Omental fat pad (tissue), 4 donors: Measurements from ENCODE around the gene KCTD1. TPM values are rescaled to one million over a fixed set of nuclear protein-coding genes. Genes with fewer than 3 reads are reported as not detected.

ENCODE experiments used
- ATAC-seq: fragments of 150-250 bp; one replicate; pipeline ENCODE4 v1.9.1; 2016; ENCODE audit warnings: mild to moderate bottlenecking, moderate library complexity; ENCODE audit not compliant: low FRiP score
- DNase-seq: peaks from one replicate; pipeline ENCODE4 v3.0.0-alpha.2; 2019; ENCODE audit warnings: low spot score
- total RNA-seq, 4 donors: library from RNA; depleted of rRNA; stranded (reverse); fragments of >200 nt; gene quantifications; one replicate each; pipeline ENCODE4 v1.1.0, GENCODE V29; 2016
- TF ChIP-seq, protein P1 (sequence below), 3 donors: fragments of 450-650 bp; IDR thresholded peaks; one replicate each; pipeline ENCODE4 v1.5.1; 2016 to 2017; ENCODE audit warnings: antibody characterized with exemption in 3 of 3, mild to moderate bottlenecking in 3 of 3, moderate library complexity in 2 of 3

The KCTD1 gene
- total RNA-seq, 4 donors from 2014 or later: 3.4 to 9.5 (median 8.5) TPM

DNA sequence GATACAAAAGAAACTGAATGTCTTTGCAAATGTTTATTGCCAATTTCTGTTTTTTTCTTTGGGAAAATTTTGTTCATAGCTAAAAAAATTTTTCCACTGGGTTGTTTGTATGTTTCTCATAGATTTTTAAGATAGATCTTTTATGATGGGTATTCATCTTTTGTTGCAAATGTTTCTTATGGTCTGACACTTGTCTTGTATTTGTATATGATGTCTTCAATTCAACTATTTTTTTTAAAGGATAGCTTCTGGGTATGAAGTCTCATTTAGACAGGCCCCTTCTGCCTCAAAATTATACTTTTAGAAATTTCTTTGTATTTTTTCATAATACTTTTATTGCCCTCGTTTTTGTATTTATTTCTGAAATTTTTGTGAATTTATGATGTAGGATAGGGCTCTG is 73.8 kb downstream of the KCTD1 start:
- TF ChIP-seq, protein P1, sequence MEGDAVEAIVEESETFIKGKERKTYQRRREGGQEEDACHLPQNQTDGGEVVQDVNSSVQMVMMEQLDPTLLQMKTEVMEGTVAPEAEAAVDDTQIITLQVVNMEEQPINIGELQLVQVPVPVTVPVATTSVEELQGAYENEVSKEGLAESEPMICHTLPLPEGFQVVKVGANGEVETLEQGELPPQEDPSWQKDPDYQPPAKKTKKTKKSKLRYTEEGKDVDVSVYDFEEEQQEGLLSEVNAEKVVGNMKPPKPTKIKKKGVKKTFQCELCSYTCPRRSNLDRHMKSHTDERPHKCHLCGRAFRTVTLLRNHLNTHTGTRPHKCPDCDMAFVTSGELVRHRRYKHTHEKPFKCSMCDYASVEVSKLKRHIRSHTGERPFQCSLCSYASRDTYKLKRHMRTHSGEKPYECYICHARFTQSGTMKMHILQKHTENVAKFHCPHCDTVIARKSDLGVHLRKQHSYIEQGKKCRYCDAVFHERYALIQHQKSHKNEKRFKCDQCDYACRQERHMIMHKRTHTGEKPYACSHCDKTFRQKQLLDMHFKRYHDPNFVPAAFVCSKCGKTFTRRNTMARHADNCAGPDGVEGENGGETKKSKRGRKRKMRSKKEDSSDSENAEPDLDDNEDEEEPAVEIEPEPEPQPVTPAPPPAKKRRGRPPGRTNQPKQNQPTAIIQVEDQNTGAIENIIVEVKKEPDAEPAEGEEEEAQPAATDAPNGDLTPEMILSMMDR (IDR thresholded peaks at IDR 0.05): no peak
- DNase-seq (no peak), ATAC-seq (no peak)

DNA sequence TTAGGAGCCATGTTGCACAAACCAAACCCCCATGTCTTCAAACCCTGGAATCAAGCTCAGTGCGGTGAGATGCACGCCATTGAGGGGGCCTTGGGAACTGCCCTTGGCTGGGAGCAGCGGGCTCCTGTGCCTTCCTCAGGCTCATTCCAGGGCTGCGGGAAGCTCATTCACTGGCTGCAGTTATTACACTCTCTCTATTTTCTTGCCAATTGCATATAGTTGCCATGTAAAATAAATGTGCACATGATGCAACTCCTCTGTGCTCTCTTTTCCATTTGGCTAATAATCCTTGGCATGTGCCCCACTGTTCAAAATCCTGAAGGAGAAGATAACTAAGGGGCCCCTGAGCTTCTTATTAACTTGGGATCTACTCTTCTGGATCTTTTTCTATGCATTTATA is 74.7 kb downstream of the KCTD1 start:
- DNase-seq (no peak), ATAC-seq (peak; percentile 28)
- TF ChIP-seq, protein P1 (IDR thresholded peaks at IDR 0.05): no peak

DNA sequence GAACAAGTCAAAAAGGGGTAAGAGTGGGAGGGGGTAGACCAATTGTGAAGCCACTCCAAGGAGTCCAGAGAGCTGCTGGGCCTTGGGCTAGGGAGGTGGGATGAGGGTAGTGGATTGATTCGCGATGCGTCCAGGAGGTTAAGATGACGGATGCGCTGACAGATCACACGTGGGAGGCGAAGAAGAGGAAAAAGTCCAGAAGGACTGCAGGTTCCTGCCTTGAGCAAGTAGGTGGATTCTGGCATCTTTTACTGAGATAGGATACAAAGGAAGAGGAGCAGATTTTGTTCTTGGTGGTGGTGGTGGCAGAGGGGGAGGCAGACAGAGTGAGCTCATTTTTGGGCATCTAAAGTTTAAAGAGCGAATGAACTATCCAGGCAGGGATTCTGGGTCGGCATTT is 76.5 kb downstream of the KCTD1 start:
- DNase-seq (no peak), ATAC-seq (no peak)
- TF ChIP-seq, protein P1 (IDR thresholded peaks at IDR 0.05): no peak

DNA sequence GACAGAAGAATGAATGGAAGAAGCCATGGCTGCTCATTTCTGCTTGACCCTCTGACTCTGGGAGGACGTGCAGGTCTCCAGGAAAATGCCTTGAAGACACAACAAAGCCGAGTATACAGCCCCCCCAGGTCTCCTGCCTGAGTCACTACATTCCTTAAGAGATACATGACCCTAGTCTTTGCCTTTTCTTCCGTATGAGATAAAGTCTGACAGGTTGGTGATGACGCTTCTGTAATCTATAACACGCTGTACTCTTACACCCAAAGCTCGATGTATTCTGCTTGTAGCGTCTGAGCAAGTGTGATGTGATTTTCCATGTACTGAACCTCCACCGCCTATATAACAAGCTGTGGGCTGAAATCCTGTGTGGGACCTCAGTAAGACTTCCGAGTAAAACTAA is 77.3 kb downstream of the KCTD1 start:
- TF ChIP-seq, protein P1 (IDR thresholded peaks at IDR 0.05): no peak
- no peak for ATAC-seq

DNA sequence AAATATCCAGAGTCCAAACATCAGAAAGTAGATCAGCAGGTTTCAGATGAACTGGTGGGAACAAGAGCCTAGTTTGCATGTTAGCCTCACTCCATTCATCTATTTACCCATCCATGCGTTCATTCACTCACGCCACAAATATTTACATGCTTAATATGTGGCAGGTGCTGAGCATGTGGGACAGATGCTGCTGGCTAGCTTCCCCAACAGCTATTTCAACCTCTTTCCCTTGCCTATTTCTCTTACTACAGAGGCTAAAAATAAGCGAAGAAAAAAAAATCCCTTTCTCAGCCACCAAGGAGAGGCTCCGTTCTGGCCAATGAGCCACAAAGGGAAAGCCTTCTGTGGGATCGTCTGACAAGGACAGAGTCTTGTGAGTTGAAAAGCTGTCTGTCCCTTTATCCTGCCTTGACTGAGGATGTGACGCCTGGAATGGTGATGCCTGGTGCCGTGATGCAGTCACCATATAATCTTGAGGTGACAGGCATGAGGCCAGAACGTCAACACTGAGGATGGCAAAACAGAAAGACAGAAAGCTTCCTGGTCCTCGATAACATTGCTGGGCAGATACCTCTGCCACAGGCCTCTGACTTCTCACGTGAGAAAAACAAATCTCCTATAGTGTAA is 78.2 kb downstream of the KCTD1 start:
- no peak for ATAC-seq
- TF ChIP-seq, protein P1 (IDR thresholded peaks at IDR 0.05): no peak
- no peak for DNase-seq

More for the DNA sequence above, 77.3 kb downstream of the KCTD1 start:
- no peak for DNase-seq

DNA sequence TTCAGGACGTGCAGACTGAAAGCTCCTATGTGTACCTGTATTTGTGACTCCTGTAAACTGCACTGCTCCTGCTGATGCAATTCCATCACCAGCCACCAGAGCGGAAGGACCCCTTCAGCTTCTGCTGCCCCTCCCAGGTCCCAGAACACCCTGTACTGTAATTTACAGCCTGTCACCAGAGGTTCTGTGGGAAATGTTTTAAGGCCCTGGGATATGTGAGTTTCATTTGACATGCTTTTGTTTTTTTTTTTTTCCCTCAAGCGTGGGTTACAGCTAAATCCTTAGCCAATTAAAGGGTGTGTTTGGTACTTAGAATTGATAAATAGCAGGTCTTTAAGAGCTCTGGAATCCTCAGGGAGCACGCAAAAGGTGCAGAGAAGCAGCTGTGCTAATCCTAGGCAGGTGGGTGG is 79.4 kb downstream of the KCTD1 start:
- no peak for DNase-seq
- no peak for ATAC-seq
- TF ChIP-seq, protein P1 (IDR thresholded peaks at IDR 0.05): no peak

DNA sequence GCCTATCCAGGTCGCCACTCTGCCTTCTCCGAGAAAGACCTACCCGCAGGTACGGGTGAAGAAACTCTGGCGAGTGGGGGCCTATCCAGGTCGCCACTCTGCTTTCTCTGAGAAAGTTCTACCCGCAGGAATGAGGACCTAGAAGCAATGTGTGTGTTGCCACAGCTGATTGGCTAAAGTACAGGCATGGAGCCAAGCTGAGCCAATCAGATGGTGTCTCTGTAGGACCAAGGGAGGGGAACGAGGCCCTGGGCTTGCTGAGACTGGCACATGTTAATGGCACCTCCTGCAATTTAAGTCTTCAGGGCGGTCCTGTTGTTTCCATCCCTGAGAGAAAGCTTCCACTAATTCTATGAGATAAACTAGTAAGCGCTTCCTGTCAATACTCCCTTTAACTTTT is 82.3 kb downstream of the KCTD1 start:
- TF ChIP-seq, protein P1 (IDR thresholded peaks at IDR 0.05): no peak
- DNase-seq (no peak), ATAC-seq (no peak)
